ENCODE measurements around the gene FSIP2.

FSIP2 gene

GRCh38 chr2:185738679-185739472 lies at the start of gene FSIP2:
Gene FSIP2, plus strand, starts transcription at chr2:185738804. Its CDS starts 91 bp downstream, at chr2:185738895.
- DNase-seq, result peak in 1 of 2 experiments; percentile 69

DNA sequence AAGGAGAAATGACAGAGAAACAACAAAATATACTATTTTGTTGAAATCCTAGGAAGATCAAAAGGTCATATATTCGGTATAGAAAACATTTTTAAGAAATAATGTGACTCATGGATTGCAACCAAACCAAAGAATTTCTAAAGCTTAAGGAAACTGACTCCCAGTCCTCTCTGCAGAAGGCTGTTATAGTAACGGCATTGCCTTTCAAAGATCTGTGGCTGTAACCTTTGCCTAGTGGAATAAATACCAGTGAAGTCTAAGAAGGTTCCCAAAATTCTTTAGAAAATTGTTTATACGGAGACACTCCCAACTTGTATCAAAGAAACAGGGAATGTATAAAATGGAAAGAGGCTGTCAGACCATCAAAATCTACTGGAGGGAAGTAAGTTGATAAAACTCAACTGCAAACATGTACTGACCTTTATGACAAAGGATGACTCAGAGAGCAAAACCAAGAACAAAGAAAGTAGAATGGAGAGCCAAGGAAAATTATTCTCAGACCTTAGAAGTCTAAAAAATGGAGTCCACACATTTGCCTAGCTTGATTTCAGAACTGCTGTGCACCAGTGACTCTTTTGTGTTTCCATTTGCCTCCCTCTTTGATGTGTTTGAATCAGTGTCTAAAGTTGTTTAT lies 48.6 kb upstream of the FSIP2 start:
- DNase-seq, result no peak

GRCh38 chr2:185695711-185696235 lies 42.8 kb upstream of the FSIP2 start:
- no peak for DNase-seq

DNA sequence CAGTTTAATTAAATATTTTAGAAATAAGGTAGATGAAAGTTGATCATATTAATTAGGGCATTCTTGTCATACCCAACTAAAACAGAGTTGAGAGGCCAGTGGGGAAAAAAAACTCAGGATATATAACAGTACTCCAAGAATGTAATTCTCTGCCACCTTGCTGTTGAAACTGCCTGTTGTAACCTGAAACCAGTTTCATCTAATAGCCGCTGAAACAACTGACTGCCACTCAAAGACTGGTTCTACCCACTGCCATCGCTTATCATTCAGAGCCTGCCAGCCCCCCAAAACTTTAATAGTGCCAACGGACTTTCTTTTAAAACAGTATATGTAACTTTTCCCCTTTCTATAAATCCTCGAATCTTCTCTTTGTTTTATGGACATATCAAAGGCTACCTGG lies 37.7 kb upstream of the FSIP2 start:
- DNase-seq, result peak in 1 of 2 experiments; percentile 36

DNA sequence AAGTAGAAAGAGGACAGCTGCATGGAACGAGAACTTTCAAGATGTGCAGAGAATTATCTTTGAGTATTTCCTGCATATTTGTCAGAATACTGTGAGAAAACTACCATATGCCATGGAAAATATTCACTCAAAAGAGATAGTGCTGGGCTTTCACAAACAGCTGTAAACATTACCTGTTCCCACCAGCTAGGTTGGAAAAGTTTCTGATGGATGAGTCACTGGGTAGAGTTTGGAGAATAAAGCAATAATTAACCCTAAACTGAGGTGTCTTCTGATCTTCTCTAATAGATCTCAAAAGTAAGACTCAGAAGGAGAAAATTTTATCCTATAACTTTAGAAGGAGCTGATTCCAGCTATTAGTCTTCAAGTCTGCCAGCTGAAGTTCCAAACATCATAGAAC lies 3.9 kb upstream of the FSIP2 start:
- DNase-seq, result no peak

- no peak for DNase-seq
Measured at GRCh38 chr2:185736210-185736609, 2.4 kb upstream of the FSIP2 start.

DNA sequence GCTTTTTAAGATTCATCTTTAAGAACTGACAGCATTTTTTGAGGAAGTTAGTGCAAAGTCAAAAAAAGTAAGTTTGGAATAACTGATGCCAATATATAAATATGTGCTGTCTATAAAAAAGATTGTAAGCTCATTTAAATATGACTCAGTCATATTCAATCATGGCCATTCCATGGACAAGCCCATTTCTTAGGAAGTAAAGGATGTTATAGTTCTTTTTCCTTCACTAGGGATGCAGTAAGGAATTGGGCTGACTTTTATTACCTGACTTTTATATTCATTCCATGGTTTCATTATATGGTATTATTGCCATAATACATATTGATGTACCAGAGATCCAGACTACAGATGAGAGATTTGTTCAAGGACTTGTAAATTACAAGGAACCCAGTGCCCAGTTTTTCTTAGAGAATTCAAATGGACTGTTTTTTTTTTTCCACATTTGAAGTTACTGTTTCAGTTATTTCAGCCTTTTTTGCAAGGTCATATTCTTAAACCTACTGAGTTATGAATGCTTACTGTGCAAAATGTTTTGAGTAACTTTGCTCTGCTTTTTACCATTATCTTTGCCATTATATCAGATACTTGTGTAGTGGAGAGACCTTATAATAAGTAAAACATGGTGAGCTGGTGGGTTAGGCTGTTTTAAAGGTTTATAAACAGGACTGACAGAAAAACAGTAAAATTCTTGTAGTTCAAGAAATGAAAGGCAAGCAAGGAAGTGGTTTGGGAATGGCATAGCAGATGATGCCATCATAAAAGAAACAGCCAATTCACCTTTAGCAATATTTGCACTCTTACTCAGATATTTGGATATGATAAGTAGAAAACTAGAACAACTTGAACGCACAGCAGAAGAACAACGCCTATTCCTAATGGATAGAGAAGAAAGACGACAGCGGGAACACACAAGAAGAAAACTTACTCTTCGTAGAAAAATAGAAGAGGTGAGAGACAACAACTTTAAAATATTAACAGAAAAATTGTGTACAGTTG lies 7.6 kb downstream of the FSIP2 start:
- DNase-seq, result no peak

GRCh38 chr2:185757356-185757755 lies 18.8 kb downstream of the FSIP2 start:
- no peak for DNase-seq

GRCh38 chr2:185771396-185771795 lies 32.8 kb downstream of the FSIP2 start:
- DNase-seq, result no peak

DNA sequence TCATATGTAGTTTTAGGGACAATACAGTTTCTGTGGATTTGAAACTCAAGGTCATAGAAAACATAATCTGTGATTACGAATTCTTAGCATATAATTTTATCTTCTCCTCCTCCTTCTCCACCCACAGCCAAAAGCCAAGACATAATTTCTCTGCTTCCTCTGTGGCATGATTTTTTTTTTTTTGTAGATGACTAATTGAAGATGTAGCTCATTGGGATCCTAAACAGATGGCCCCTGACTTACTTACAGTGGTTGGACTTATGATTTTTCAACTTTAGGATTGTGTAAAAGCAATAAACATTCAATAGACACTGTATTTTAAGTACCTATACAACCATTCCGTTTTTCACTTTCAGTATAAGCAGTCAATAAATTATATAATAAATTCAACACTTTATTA lies 42.3 kb downstream of the FSIP2 start:
- DNase-seq, result no peak

- no peak for DNase-seq
Measured at GRCh38 chr2:185782223-185782769, 43.7 kb downstream of the FSIP2 start.

GRCh38 chr2:185785156-185785555 lies 46.6 kb downstream of the FSIP2 start:
- no peak for DNase-seq

GRCh38 chr2:185785851-185786473 lies 47.4 kb downstream of the FSIP2 start:
- DNase-seq, result no peak

DNA sequence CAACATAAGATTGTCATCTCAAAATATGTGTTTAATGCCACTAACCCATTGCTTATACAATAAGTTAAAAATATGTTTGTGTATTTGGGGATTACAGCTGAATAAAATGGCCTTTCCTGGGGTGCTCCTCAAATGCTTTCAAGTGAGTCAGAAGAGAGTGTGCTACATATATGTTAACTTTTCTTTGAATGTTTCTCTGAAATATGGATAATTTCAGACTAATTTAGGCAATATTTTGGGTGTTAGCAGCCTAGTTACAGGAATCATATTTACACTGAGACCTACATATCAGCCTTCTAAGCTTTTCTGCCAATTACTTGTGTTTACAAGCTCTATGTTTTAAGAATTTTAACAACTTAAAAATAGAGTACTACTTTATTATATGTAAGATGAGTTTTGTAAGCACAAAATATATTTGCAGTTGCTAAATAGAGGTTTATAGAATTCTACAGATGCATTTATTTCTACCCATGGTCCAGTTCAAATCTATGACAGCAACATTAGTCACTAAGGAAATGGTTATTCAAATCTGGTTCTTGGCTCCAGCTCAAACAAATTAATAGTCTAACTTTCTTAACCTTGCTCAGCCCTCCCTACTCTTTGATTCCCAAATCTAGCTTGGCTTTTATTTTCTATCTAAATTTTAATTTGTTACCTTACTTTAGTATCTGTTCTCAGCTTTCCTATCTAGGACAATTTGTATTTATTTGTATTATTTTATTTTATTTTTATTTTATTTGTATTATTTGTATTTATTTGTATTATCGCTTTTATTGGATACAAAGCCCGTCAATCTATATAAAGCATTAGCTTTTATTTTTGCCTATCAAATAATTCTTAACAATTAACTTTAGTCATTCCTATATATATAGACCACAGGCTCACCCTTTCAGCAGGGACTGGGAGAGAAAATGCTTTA lies 48.9 kb downstream of the FSIP2 start:
- DNase-seq, result no peak

GRCh38 chr2:185790361-185790760 lies 51.8 kb downstream of the FSIP2 start:
- no peak for DNase-seq

DNA sequence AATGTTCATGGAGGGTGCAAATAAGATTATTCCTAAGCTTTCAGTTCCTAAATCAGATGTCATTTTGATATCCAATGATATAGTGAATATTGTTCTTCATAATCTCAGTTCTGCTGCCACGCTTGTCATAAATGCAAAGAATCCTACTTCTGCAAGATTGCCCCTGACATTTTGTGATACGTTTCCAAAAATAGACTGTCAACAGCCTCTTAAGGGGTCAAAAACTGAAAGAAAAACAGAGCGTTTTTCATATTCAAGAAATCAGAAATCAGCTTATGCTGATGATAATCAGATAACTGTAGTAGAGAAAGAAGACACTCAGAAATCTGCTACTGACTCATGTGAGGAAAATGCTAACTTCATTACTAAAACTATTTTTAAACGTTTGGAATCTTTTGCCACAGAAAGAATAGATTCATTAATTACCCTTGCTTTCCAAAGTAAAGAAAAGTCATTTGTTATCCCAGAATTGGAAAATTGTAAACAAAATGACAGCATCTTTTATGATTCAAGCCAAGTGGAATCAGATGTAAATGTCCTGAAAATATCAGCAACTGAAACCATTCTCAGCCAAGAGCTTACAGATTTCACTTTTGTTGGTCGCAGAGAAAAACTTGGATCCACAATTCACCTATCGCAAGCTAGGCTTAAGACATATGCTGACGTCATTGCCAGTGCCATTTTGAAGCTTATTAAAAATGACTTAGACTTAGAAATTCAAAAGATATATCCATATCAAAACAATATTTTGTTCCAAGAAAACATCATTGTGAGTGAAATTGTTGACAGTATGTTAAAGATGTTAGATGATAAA lies 55.1 kb downstream of the FSIP2 start:
- DNase-seq, result no peak

DNA sequence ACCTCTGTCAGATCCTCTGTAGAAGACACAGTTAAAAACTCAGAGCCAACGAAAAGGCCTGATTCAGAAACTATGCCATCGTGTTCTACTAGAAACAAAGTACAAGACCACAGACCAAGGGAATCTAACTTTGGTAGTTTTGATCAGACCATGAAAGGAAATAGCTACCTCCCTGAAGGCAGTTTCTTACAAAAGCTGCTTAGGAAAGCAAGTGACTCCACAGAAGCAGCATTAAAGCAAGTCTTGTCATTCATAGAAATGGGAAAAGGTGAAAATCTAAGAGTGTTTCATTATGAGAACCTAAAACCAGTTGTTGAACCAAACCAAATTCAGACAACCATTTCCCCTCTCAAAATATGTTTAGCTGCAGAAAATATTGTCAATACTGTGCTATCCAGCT lies 58.2 kb downstream of the FSIP2 start:
- no peak for DNase-seq

DNA sequence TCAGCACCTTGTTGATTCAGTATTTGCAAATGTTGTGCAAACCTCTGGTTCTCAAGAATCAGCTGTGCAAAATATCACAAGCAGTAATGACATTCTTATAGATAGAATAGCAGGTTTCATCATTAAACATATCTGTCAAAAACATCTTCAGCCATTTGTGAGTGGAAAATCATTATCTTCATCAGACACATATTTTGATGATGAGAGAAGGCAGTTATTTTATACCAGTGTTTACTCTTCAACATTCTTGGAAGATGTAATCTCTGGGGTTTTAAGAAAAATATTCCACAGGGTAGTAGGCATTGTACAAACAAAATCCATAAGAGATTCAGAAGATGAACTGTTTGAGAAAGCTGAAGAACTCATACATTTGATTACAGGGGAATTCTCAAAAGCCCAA lies 64.3 kb downstream of the FSIP2 start:
- no peak for DNase-seq

GRCh38 chr2:185806783-185807182 lies 68.2 kb downstream of the FSIP2 start:
- DNase-seq, result no peak

GRCh38 chr2:185807351-185807750 lies 68.7 kb downstream of the FSIP2 start:
- no peak for DNase-seq

Data from NCI-H524 (cell line).